HK-2 (cell line): ENCODE results near the gene RASSF6.
"Not testable (repeated sequence)": the region's sequence is repeated elsewhere in the genome, so short reads cannot be mapped to it uniquely, and the experiment has no call there.

Experiments
- DNase-seq: peaks from one replicate; pipeline ENCODE4 v3.0.0-alpha.2; 2018; ENCODE audit not compliant: unreplicated experiment

RASSF6 gene, protein sequence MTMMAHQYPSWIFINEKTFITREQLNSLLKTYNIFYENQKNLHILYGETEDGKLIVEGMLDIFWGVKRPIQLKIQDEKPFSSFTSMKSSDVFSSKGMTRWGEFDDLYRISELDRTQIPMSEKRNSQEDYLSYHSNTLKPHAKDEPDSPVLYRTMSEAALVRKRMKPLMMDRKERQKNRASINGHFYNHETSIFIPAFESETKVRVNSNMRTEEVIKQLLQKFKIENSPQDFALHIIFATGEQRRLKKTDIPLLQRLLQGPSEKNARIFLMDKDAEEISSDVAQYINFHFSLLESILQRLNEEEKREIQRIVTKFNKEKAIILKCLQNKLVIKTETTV

DNA sequence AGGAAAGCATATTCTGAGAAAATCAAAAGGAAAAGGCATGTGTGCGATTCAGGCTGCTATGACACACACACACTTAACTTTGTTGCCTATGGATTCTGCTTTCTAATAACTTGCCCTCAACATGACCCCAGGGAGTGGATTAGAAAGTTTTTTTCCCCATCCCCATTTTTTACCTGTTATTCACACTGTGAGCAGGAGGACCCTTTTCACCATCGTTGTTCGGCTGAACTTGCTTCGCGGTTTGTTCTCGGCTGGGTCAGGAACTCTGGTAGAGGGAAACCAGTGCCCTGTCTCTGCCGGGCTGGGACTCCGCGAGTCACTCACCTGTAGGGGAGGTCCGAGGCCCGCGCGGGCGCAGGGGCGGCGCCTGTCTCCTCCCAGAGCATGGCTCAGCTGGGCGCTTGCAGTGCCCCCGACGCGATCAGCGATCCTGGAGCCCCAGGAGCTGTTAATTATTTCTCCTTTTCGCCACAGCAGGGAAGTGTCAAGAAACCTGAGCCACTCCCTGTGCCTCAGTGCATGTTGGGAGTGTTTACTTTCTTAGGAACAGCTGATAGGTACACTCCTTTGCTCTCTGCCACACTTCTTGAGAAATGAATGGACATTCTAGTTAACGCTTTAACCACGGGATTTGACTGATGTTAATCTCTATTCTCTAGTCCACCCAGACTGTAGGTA lies at the start of gene RASSF6:
TSS of gene RASSF6 (minus strand) at position 322 of the 678 bp plus-strand sequence. CDS start 8,641 bp downstream, outside the sequence.
- DNase-seq, result peak; percentile 86

DNA sequence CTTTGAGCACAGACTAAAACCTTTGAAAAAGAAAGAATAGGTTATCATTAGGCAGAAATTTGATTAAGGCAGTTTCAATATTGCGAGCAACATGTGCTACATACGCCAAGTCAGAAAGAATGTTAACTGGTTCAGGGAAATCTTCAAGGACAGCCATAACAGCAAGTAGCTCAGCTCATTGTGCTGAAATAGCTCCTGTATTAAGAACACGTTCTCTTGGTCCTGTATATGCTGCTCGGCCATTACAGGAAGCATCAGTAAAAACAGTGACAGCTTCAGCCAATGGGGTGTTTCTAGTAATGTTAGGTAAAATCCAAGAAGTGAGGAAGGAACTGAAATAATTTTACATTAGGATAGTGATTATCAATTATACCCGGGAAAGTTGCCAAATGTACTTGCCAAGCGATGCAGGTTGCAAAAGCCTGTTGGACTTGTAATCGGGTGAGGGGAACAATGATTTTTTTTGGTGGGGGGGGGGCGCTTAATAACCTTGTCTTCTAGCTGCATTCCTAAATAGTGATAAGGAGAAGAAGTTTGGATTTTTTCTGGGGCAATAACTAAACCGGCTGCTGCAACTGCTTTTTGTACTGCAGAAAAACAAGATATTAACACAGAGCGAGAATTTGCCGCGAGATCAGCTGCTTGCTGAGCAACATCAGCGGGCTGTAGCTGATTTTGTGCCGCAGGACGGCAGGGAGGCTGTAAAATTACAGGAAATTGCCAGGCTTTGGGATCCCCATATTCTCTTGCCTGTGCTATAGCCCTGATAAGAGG lies 49.4 kb upstream of the RASSF6 start:
- DNase-seq, result no peak

DNA sequence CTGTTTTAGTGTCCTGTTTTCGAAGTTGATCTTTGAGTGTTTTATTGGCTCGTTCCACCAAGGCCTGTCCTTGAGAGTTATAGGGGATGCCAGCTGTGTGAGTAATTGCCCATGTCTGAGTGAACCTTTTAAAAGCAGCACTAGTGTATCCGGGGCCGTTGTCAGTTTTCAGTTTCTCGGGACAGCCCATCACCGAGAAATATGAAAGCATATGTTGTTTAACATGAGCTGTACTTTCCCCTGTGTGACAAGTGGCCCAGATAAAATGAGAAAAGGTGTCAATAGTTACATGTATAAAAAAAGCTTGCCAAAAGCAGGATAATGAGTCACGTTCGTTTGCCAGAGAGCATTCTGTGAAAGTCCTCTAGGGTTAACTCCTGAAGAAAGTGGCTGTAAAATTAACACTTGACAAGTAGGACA lies 48.6 kb upstream of the RASSF6 start:
- DNase-seq, result no peak

DNA sequence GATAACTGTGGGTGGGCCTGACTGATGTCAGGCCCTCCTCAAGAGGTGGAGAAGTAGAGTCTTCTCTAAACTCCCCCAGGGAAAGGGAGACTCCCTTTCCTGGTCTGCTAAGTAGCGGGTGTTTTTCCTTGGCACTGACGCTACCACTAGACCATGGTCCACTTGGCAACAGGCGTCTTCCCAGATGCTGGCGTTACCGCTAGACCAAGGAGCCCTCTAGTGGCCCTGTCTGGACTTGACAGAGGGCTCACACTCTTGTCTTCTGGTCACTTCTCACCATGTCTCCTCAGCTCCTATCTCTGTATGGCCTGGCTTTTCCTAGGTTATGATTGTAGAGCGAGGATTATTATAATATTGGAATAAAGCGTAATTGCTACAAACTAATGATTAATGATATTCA lies 45.7 kb upstream of the RASSF6 start:
- DNase-seq, result not testable (repeated sequence)

DNA sequence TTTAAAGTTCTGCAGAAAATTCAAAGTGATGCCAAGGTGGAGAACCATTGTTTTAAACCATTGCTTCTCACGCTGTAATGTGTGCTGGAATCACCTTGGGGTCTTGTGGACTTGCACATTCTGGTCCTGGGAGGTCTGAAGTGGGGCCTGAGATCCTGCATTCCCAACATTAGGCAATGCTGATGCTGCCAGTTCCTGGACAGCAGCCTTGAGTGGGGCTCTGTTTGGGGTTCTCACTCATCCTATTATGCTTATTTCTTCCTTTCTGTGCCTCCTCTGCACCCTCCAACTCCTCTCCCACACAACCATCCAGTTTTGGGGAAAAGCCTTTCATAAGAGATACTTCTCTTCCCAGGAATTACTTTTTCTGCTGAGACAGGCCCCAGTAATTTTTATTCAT lies 44.2 kb upstream of the RASSF6 start:
- no peak for DNase-seq

DNA sequence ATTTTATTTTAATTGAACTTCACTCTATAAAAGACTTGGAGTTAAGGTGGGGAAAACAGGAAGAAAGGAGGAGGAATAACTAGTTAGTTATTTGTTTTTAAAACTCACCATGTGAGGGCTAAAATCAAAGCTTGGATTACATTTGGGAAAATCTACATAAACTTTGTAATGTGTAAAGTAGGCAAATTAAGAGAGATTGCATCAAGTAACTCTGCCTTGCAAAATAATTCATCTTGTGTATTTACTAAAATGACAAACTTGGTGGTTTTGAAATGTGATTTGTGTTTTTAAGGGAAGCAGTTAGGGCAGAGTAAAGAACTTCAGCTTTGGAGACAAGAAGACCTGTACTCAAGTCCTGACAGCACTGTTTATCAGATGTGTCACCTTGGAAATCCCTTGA lies 43.3 kb upstream of the RASSF6 start:
- DNase-seq, result no peak

DNA sequence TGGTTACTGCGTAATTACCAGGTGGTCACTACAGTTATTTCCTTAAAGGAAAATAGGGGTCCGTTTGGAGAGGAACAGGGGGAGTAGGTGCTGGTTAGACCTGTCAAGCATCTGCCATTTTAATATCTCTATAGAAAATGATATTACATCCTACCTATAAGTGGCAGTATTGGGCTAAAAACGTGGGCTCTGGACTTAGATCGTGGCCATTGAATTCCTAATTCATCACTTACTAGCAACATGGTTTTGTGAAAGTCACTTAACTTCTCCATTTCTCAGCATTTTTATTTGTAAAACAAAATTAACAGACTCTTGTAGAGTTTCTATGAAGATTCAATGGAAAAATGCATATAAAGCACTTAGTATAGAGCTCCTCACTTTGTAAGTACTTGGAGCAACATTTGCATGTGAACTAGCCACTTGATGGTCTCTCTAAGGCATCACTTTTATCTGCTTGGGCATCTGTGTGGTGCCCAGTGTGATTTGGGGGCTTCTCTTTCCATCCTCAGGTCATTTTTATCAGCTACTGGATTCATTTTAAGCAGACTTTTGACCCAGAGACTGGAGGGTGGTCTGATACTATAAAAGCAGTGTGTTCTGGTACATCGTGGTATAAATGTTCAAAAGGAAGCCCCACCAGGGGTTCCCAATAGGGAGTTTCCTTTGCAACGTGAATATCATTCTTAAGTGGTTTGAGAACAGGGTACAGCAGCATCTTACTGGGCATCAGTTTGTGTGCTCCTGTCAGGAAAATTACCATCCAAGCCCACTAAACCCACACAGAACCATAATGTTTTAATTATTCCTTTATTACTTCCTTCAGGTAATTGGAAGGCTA lies 42.7 kb upstream of the RASSF6 start:
- DNase-seq, result no peak

DNA sequence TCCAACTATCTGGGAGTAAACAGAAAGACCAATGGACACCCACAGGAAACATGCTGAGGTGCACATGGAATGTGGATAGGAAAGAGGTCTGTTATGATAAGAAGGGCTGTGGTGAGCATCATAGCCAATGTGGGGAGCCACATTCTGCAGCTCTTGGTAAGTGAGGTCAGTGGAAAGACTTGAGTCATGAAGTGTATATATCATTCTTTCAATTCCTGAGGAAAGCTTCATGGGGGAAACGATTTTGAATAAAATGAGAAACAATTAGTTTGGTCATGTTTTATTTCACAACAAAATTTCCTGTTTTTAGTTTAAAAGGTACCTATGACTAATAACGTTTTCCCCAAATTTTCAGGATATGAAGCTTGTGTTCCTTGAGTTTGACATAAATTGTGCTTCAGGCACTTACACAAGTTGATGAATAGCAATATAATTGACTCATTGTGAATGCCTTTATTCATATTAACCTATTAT lies 41.4 kb upstream of the RASSF6 start:
- peak; percentile 81 for DNase-seq

DNA sequence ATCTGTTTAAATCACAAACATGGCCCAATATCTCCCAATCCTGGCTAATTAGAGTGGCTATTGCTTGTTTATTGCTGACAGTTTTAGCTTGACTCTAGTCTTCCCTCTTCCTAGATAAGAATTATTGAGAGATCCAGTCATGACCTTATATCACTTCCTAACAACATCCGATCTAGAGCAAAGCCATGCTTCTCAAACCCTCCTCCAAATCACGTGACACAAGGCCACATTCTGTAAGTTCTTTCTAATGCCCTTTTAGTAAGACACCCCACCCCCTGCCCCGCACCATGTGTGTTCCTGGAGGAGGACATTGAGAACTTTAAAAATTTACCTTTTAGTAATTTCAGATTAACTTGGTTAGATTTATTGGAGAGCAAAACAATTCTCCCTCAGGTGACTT lies 40.6 kb upstream of the RASSF6 start:
- no peak for DNase-seq

DNA sequence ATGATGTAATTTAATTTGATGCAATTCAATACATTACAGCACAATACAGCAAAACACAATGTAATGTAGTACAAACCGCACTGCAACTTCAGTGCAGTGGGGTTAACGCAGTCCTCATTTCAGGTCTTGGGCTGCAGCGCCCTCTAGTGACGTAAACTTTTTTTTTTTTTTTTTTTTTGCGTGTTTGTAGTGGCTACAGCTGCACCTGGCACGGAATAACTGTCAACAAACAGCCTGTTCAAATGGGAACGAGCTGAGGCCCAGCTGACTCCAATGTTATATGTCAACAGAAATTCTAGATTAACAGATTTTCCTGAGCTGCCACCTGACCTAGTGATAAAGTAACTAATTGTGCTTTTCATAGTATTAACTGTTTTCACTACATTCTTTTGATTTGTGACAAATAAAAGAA lies 33.5 kb upstream of the RASSF6 start:
- no peak for DNase-seq

DNA sequence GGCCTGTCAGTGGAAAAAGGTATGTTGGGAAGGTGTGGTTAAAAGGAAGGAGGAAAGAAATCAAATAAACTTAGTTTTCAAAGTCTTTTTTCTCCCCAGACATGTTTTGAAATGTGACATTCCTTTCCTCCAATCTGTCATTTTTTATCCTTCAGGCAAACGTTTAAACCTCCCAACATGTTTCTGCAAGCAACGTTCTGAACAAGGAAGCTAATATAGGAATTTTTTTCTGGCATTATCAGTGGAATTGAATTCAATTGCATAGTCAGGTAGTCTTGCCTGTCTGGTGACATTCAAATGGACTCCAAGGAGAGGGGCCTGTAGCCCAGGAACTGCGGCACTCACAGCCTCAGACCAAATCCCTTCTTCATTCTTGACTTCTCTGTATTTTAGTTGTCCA lies 30.0 kb upstream of the RASSF6 start:
- no peak for DNase-seq

DNA sequence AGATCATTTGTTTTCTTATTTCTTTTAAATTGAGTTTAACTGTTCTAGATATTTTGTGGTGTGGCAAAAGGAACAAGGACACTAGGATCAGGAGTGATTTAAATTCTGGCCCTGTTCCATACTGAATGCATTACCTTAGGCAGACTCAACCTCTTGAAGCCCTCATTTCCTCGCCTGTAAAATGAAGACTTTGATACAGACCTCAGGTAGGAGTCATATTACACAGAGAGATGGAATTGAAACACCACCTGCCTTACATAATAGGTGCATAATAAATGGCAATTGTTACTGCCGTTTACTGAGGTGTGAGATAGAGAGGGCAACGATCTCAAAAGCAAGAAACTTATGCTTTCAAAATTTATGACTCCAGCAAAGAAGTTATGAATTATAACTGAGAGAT lies 28.2 kb upstream of the RASSF6 start:
- DNase-seq, result no peak

DNA sequence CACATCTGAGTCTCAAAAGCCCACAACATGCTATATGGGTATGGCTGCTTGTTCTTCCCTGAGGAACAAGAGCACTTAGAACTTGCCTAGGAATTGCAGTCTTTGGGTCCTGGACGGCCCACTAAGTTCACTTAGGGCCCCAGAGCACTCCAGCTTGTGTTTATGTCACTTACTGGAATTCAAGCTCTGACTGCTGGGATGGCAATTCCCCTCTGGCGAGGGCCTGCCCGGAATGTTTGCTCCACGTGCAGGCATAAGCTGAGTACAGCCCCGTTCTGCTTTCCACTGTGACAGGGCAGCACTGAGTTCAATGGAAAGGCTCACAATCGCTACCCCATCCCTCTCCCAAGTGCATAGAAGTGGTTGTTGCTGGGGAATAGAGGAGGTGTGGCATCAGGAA lies 25.9 kb upstream of the RASSF6 start:
- no peak for DNase-seq

DNA sequence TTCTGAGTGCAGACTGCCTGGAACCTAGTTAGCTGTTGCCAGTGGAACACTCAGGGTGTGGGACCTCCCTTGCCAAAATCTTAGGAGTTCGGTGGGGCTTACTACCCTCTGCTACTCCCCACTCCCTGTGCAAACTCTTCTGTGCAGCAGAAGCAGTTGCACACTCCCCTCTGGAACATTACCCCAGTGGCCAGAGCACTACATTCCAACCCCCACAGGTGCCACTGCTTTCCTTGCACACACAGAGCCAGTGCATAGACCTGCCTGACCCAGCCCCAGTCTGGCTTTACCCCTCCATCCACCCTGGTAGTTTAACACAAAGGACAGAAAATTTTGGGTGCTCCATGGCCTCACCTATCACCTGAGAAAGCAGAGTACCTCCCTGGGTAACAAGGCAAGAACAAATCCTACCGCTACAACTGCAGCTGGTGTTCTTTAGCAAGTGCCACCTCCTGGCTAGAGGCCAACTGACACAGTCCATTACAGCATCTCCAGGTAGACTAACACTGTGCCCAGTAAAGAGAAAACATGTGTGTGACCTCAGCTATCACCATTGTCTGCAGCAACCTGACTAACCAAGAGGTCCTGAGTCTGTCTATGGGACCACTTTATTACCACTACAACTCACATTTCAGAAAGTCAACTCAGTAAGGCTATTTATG lies 11.5 kb upstream of the RASSF6 start:
- DNase-seq, result no peak

DNA sequence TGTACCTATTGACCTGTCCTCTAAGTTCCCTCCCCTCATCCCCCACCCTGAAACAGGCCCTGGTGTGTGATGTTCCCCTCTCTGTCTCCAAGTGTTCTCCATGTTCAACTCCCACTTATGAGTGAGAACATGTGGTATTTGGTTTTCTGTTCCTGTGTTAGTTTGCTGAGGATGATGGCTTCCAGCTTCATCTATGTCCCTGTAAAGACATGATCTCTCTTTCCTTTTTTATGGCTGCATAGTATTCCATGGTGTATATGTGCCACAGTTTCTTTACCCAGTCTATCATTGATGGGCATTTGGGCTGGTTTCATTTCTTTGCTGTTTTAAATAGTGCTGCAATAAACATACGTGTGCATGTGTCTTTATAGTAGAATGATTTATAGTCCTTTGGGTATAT lies 8.6 kb upstream of the RASSF6 start:
- not testable (repeated sequence) for DNase-seq

DNA sequence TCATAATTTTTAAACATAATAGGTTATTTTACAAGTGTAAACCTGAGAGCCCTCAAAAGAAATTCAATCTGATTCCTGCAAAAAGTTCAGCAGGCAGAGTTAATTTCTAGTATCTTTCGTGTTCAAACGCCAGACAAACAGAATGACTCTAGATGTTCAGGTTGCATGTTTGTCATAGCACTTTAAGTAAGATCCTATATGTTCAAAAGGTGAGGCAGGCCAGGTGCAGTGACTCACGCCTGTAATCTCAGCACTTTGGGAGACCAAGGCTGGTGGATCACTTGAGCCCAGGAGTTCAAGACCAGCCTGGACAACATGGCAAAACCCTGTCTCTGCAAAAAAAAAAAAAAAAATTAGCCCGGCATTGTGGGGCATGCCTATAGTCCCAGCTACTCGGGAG lies 1.1 kb upstream of the RASSF6 start:
- DNase-seq, result no peak

DNA sequence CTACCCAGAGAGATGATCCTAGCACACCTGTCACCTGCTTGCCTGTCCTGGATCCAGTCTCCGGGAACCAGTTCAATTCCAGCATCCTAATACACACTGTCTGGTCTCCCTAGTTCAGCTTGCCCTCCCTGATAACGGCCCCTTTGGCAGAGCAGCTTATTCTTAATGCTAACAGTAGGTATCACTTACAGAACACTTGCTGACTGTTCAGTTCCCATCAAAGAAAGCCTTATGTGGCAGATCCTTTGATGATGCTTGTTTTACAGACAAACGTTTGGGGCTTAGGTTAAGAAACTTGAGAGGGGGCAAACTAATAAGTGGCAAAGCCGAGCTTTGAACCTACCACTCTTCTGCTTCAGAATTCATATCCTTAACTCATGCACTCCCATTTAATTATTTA lies 890 bp downstream of the RASSF6 start:
- DNase-seq, result no peak

DNA sequence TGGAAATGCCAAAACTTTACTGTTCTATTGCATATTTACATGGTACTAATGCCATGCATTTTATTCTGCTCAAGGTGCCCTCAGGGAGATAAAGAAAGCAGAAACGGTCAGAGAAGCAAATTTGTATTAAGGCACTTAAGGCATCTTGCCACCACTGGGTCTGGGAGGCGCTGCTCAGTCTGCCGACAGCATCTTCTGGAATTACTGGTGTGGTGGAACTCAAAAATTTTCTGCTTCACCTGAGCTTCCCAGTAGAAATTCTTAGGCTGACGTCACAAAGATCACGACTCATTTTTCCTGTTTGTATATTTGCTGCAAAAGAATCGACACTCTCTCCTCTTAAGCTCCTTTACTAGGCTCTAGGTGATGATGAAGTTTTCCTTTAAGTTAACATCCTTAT lies 3.0 kb downstream of the RASSF6 start:
- no peak for DNase-seq

DNA sequence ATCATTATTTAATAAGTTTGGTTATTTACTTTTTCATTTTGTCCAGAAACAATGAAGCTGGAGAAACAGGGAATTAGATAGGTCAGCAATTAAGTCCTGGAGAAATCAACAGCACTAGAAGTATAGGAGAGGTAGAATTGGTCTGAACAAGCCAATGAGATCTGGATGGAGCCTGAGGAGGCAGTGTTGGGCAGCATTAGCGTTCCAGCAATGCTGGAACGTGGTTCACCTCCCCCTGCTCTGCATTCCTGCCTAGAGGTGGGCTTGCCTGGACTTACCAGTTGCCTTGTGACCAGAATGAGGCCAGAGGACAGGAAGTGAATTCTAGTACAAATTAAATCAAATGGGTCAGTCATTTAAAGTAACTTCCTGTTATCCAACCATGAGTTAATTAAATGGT lies 4.6 kb downstream of the RASSF6 start:
- DNase-seq, result peak; percentile 24

DNA sequence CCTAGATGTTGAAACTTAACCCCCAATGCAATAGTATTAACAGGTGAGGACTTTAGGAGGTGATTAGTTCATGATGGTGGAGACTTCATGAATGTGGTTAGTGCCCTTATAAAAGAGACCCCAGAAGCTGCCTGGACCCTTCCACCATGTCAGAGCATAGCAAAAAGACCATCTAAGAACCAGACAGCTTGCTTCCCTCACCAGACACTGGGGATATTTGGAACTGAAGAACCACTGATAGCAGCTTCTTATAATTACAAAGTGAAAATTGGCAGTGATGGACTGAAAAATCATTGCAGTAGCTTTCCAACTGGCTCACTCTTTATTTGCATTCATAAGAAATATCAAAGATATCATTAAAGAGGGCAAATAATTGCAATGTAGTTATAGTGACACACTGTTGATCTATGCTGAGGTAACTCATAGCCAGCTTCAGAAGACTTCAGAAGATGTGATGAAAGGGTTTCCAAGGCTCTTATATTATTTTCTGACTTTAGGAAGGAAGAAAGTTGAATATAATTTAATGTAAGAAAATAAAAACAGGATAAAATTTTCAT lies 5.8 kb downstream of the RASSF6 start:
- DNase-seq, result no peak

DNA sequence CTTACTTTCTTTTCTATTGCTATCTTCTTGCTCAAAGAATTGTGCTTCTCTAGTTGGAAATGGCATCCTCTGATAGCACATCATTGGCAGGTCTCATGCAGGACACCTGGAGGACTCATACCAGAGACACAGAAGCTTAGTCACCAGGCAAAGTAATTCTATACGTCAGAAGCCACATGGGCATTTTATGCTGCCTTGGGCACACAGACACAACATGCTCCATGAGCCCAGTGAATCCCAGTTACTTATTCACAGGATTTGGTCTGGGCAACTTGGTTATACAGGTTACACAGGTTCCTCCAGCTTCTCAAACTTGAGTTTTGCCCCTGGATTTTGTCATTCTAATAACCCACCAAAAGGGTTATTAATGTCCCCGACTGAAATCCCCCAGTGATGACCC lies 7.1 kb downstream of the RASSF6 start:
- DNase-seq, result no peak
